ENCODE measurements around the gene MRPL38. TPM values are rescaled to one million over a fixed set of nuclear protein-coding genes. Genes with fewer than 3 reads are reported as not detected.
A peak's percentile ranks its signal among the peaks of the same experiment; 100 is the strongest.

MRPL38 gene
- total RNA-seq, 1 donor from 2014 or later = 31.9 TPM

GRCh38 chr17:75932852-75933251 is 28.2 kb upstream of the MRPL38 start:
- H3K27ac ChIP-seq = no peak overlapping the region
- no peaks in the 10 kb centered on the region for H3K9me3 ChIP-seq
- no peak for TF ChIP-seq CTCF (IDR thresholded peaks at IDR 0.05)
- H3K36me3 ChIP-seq = no peaks in the 10 kb centered on the region
- no peaks in the 10 kb centered on the region for H3K4me1 ChIP-seq
- H3K4me3 ChIP-seq = no peak overlapping the region
- intact Hi-C loops (cut with DNase I) = no loop called here
- no peaks in the 10 kb centered on the region for H3K27me3 ChIP-seq
- no peak for DNase-seq (ENCODE audit: low spot score in 2 of 2)

GRCh38 chr17:75931062-75931461 is 26.4 kb upstream of the MRPL38 start:
- no peak overlapping the region for H3K27ac ChIP-seq
- DNase-seq (ENCODE audit: low spot score in 2 of 2) = no peak
- no peaks in the 10 kb centered on the region for H3K27me3 ChIP-seq

GRCh38 chr17:75927286-75927922 is 22.7 kb upstream of the MRPL38 start:
- Histone ChIP-seq H3K9me3 (no peaks in the 10 kb centered on the region), H3K36me3 (peaks cover 6 to 10% of the 10 kb centered on the region in 2 donors), H3K27me3 (no peaks in the 10 kb centered on the region), H3K4me3 (no peak overlapping the region), H3K27ac (no peak overlapping the region), H3K4me1 (no peaks in the 10 kb centered on the region)
- no peak for DNase-seq (ENCODE audit: low spot score in 2 of 2)
- peak in 2 of 3 experiments; percentile 18 to 23 for TF ChIP-seq CTCF (IDR thresholded peaks at IDR 0.05)
- intact Hi-C loops (cut with DNase I) = no loop called here

More at GRCh38 chr17:75931062-75931461, 26.4 kb upstream of the MRPL38 start:
- Histone ChIP-seq H3K4me3 (no peak overlapping the region), H3K4me1 (no peaks in the 10 kb centered on the region), H3K36me3 (no peaks in the 10 kb centered on the region), H3K9me3 (no peaks in the 10 kb centered on the region)
- no peak for TF ChIP-seq CTCF (IDR thresholded peaks at IDR 0.05)
- intact Hi-C loops (cut with DNase I) = no loop called here

GRCh38 chr17:75926456-75926855 is 21.8 kb upstream of the MRPL38 start:
- Histone ChIP-seq H3K4me1 (no peaks in the 10 kb centered on the region), H3K27me3 (no peaks in the 10 kb centered on the region), H3K27ac (no peak overlapping the region), H3K4me3 (no peak overlapping the region), H3K9me3 (no peaks in the 10 kb centered on the region), H3K36me3 (peaks cover 6 to 10% of the 10 kb centered on the region in 2 donors)
- no peak for DNase-seq (ENCODE audit: low spot score in 2 of 2)
- no peak for TF ChIP-seq CTCF (IDR thresholded peaks at IDR 0.05)
- intact Hi-C loops (cut with DNase I) = no loop called here

GRCh38 chr17:75925912-75926311 is 21.2 kb upstream of the MRPL38 start:
- no peak for TF ChIP-seq CTCF (IDR thresholded peaks at IDR 0.05)
- intact Hi-C loops (cut with DNase I) = no loop called here
- Histone ChIP-seq H3K27ac (no peak overlapping the region), H3K4me3 (no peak overlapping the region), H3K4me1 (no peaks in the 10 kb centered on the region), H3K36me3 (peaks cover 6 to 10% of the 10 kb centered on the region in 2 donors), H3K9me3 (no peaks in the 10 kb centered on the region), H3K27me3 (no peaks in the 10 kb centered on the region)
- no peak for DNase-seq (ENCODE audit: low spot score in 2 of 2)

GRCh38 chr17:75925103-75925502 is 20.4 kb upstream of the MRPL38 start:
- TF ChIP-seq CTCF (IDR thresholded peaks at IDR 0.05) = no peak
- Histone ChIP-seq H3K27me3 (no peaks in the 10 kb centered on the region), H3K4me3 (no peak overlapping the region), H3K27ac (no peak overlapping the region), H3K9me3 (no peaks in the 10 kb centered on the region), H3K36me3 (peaks cover 6 to 10% of the 10 kb centered on the region in 2 donors), H3K4me1 (no peaks in the 10 kb centered on the region)
- intact Hi-C loops (cut with DNase I) = no loop called here
- no peak for DNase-seq (ENCODE audit: low spot score in 2 of 2)
